Keratinocyte (primary cell): ENCODE data around the gene PDZD2.

Experiments
- CTCF ChIP-seq, 3 experiments: IDR thresholded peaks in 1 of 3; conservative IDR thresholded peaks in 1 of 3; optimal IDR thresholded peaks in 1 of 3; 2 replicates in 2 of 3; 3 replicates in 1 of 3; pipeline versions ENCODE3 to v1.5.1; 2011; ENCODE audit warnings: low read length in 3 of 3, mild to moderate bottlenecking in 3 of 3, moderate library complexity in 2 of 3, control low read depth in 1 of 3, inconsistent platforms in 1 of 3; ENCODE audit not compliant: insufficient read depth in 2 of 3; ENCODE audit errors: extremely low read depth in 1 of 3
- EZH2 ChIP-seq: IDR thresholded peaks from one replicate; pipeline ENCODE4 v1.6.1; 2012; ENCODE audit warnings: inconsistent platforms, mild to moderate bottlenecking, low read length, moderate library complexity

GRCh38 chr5:32076699-32077695 is 438.1 kb downstream of the PDZD2 start:
- TF ChIP-seq CTCF (optimal IDR thresholded peaks at IDR 0.05 in 1 of 3, IDR thresholded peaks at IDR 0.05 in 1 of 3, conservative IDR thresholded peaks at IDR 0.05 in 1 of 3; ENCODE audit: extremely low read depth in 1 of 3, insufficient read depth in 2 of 3, low read length in 3 of 3) (peak in 2 of 3 experiments; percentile 62 to 77), EZH2 (no peak)
